Liver (tissue), 9 donors: Measurements from ENCODE around the gene DNAH6. TPM values are rescaled to one million over a fixed set of nuclear protein-coding genes. Genes with fewer than 3 reads are reported as not detected.

ENCODE experiments used
- DNase-seq: peaks from one replicate; pipeline ENCODE4 v3.0.0-alpha.2; 2017; ENCODE audit warnings: low spot score
- H3K27ac ChIP-seq, 2 donors: one replicate each; pipeline ENCODE4 v1.7.0; 2013; ENCODE audit warnings: inconsistent platforms in 2 of 2, low read length in 2 of 2, control low read depth in 1 of 2, low read depth in 1 of 2, mild to moderate bottlenecking in 1 of 2
- H3K27me3 ChIP-seq, 4 donors: one replicate each; pipeline versions ENCODE4 v1.6.1 to v1.7.0; 2013; ENCODE audit warnings: low read length in 3 of 4, inconsistent platforms in 1 of 4, mild to moderate bottlenecking in 1 of 4, moderate library complexity in 1 of 4; ENCODE audit not compliant: control insufficient read depth in 4 of 4, insufficient read depth in 4 of 4
- H3K36me3 ChIP-seq, 4 donors: one replicate each; pipeline versions ENCODE4 v1.6.1 to v1.7.0; 2013; ENCODE audit warnings: low read length in 3 of 4, mild to moderate bottlenecking in 3 of 4, low read depth in 1 of 4, moderate library complexity in 1 of 4; ENCODE audit not compliant: control insufficient read depth in 4 of 4, insufficient read depth in 3 of 4
- H3K4me1 ChIP-seq, 4 donors: one replicate each; pipeline versions ENCODE4 v1.6.1 to v1.7.0; 2013; ENCODE audit warnings: low read length in 3 of 4, mild to moderate bottlenecking in 3 of 4, moderate library complexity in 1 of 4; ENCODE audit not compliant: control insufficient read depth in 4 of 4, insufficient read depth in 4 of 4
- H3K4me3 ChIP-seq, 3 donors: one replicate each; pipeline versions ENCODE4 v1.6.1 to v1.7.0; 2013; ENCODE audit warnings: low read length in 3 of 3, control low read depth in 1 of 3, low read depth in 1 of 3, mild to moderate bottlenecking in 1 of 3
- H3K9ac ChIP-seq, 2 donors: one replicate each; pipeline ENCODE4 v1.7.0; 2013; ENCODE audit warnings: low read length in 2 of 2, mild to moderate bottlenecking in 2 of 2, moderate library complexity in 2 of 2, control low read depth in 1 of 2, low read depth in 1 of 2
- H3K9me3 ChIP-seq, 4 donors: one replicate each; pipeline versions ENCODE4 v1.6.1 to v1.7.0; 2013; ENCODE audit warnings: low read length in 3 of 4; ENCODE audit not compliant: control insufficient read depth in 4 of 4
- EGR1 ChIP-seq, 2 donors: IDR thresholded peaks; 2 replicates each; pipeline ENCODE4 v1.6.1; 2016 to 2018; ENCODE audit warnings: antibody characterized with exemption in 2 of 2, low read depth in 2 of 2
- FOXA1 ChIP-seq: IDR thresholded peaks from 2 replicates; pipeline ENCODE4 v1.6.1; 2016; ENCODE audit warnings: antibody characterized with exemption
- FOXA2 ChIP-seq: IDR thresholded peaks from 2 replicates; pipeline ENCODE4 v1.6.1; 2016; ENCODE audit warnings: antibody characterized with exemption
- GABPA ChIP-seq, 2 donors: IDR thresholded peaks in 1 of 2; conservative IDR thresholded peaks in 1 of 2; 2 replicates each; pipeline ENCODE4 v1.6.1; 2016; ENCODE audit warnings: antibody characterized with exemption in 2 of 2, mild to moderate bottlenecking in 1 of 2, moderate library complexity in 1 of 2
- HNF4A ChIP-seq, 2 donors: conservative IDR thresholded peaks; 2 replicates each; pipeline ENCODE4 v1.6.1; 2016; ENCODE audit warnings: antibody characterized with exemption in 2 of 2, mild to moderate bottlenecking in 2 of 2
- HNF4G ChIP-seq: IDR thresholded peaks from 2 replicates; pipeline ENCODE4 v1.6.1; 2016; ENCODE audit warnings: antibody characterized with exemption
- JUND ChIP-seq, 2 donors: IDR thresholded peaks; 2 replicates each; pipeline ENCODE4 v1.6.1; 2016; ENCODE audit warnings: antibody characterized with exemption in 2 of 2
- NR2F2 ChIP-seq: IDR thresholded peaks from 2 replicates; pipeline ENCODE4 v1.6.1; 2016; ENCODE audit warnings: antibody characterized with exemption
- RAD21 ChIP-seq, 2 donors: IDR thresholded peaks; 2 replicates each; pipeline ENCODE4 v1.6.1; 2016; ENCODE audit warnings: antibody characterized with exemption in 2 of 2, mild to moderate bottlenecking in 2 of 2
- RXRA ChIP-seq, 2 donors: IDR thresholded peaks; 2 replicates each; pipeline ENCODE4 v1.6.1; 2017 to 2018; ENCODE audit warnings: antibody characterized with exemption in 2 of 2, mild to moderate bottlenecking in 1 of 2
- SP1 ChIP-seq: IDR thresholded peaks from 2 replicates; pipeline ENCODE4 v1.6.1; 2018; ENCODE audit warnings: antibody characterized with exemption, mild to moderate bottlenecking
- TAF1 ChIP-seq: conservative IDR thresholded peaks from 2 replicates; pipeline ENCODE4 v1.6.1; 2016; ENCODE audit warnings: antibody characterized with exemption, mild to moderate bottlenecking
- YY1 ChIP-seq: IDR thresholded peaks from 2 replicates; pipeline ENCODE4 v1.6.1; 2016; ENCODE audit warnings: antibody characterized with exemption, mild to moderate bottlenecking
- WGBS: extraction: QIAGEN DNeasy Blood & Tissue Kit; methylation state at CpG from one replicate; pipeline ENCODE4 v1.1.7; 2013; 5-methylcytosine and 5-hydroxymethylcytosine counted together
- polyA plus RNA-seq, 2 donors: library from polyadenylated mRNA; stranded (reverse) in 1 of 2; unstranded in 1 of 2; fragments of 200-250 nt in 1 of 2; fragments of >200 nt in 1 of 2; fragmentation: Nextera tagmentation in 1 of 2; extraction: Ambion mirVana in 1 of 2; gene quantifications; one replicate each; pipeline versions ENCODE4 v1.2.1 to v1.2.3, GENCODE V29; 2013 to 2015
- total RNA-seq, 2 donors: library from RNA; depleted of rRNA; stranded (reverse); fragments of >200 nt; gene quantifications; one replicate each; pipeline ENCODE4 v1.2.3, GENCODE V29; 2014
- TF ChIP-seq, protein P1 (sequence below): IDR thresholded peaks from 2 replicates; pipeline ENCODE4 v1.6.1; 2016; ENCODE audit warnings: antibody characterized with exemption, mild to moderate bottlenecking
- TF ChIP-seq, protein P2 (sequence below): IDR thresholded peaks from 2 replicates; pipeline ENCODE4 v1.6.1; 2016; ENCODE audit warnings: antibody characterized with exemption
- TF ChIP-seq, protein P3 (sequence below): IDR thresholded peaks from 2 replicates; pipeline ENCODE4 v1.6.1; 2016; ENCODE audit warnings: antibody characterized with exemption
- TF ChIP-seq, protein P4 (sequence below): fragments of 150-350 bp; IDR thresholded peaks from 2 replicates; pipeline ENCODE4 v1.5.1; 2017; ENCODE audit warnings: improper control_type of control experiment, low read depth, low read length; ENCODE audit not compliant: missing input control
- TF ChIP-seq, protein P5 (sequence below): IDR thresholded peaks from 2 replicates; pipeline ENCODE4 v1.6.1; 2016; ENCODE audit warnings: antibody characterized with exemption
- donor health status: healthy.
- donor health status: healthy.
- donor health status: healthy.
- donor health status: healthy.
- donor health status: healthy.

The DNAH6 gene
- total and polyA plus RNA-seq, 4 donors, result 0.32 to 1.6 (median 0.59) TPM

DNA sequence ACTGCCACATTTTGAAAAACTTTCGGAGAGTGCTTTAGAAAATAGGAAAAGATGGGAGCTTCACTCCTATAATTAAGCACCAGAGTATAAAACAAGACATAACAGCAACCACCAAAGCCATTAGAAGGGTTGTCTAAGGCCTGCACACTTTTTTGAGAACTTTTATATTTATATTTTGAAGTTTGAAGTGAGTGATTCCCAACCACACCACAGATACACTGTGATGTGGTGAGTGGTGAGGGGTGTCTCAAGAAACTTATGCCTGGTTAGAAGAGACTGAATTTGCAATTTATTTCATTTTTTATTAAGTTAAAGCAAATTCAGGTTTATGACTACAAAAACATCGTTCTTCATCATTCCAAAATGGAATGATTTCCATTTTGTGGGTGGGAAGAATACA is 161.9 kb downstream of the DNAH6 start:
- Histone ChIP-seq H3K36me3 (peaks cover 0 to 8% (median 3%) of the 10 kb centered on the region in 4 donors), H3K4me1 (no peaks in the 10 kb centered on the region), H3K27me3 (no peaks in the 10 kb centered on the region), H3K27ac (no peak overlapping the region), H3K9ac (no peak overlapping the region), H3K4me3 (no peak overlapping the region), H3K9me3 (no peaks in the 10 kb centered on the region)
- no peak for DNase-seq
- 90% methylated on average over 2 of the region's 2 CpGs for WGBS
- TF ChIP-seq NR2F2, result no peak
- TF ChIP-seq, protein P1, sequence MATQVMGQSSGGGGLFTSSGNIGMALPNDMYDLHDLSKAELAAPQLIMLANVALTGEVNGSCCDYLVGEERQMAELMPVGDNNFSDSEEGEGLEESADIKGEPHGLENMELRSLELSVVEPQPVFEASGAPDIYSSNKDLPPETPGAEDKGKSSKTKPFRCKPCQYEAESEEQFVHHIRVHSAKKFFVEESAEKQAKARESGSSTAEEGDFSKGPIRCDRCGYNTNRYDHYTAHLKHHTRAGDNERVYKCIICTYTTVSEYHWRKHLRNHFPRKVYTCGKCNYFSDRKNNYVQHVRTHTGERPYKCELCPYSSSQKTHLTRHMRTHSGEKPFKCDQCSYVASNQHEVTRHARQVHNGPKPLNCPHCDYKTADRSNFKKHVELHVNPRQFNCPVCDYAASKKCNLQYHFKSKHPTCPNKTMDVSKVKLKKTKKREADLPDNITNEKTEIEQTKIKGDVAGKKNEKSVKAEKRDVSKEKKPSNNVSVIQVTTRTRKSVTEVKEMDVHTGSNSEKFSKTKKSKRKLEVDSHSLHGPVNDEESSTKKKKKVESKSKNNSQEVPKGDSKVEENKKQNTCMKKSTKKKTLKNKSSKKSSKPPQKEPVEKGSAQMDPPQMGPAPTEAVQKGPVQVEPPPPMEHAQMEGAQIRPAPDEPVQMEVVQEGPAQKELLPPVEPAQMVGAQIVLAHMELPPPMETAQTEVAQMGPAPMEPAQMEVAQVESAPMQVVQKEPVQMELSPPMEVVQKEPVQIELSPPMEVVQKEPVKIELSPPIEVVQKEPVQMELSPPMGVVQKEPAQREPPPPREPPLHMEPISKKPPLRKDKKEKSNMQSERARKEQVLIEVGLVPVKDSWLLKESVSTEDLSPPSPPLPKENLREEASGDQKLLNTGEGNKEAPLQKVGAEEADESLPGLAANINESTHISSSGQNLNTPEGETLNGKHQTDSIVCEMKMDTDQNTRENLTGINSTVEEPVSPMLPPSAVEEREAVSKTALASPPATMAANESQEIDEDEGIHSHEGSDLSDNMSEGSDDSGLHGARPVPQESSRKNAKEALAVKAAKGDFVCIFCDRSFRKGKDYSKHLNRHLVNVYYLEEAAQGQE, result no peak
- TF ChIP-seq, protein P2, sequence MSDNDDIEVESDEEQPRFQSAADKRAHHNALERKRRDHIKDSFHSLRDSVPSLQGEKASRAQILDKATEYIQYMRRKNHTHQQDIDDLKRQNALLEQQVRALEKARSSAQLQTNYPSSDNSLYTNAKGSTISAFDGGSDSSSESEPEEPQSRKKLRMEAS, result no peak
- TF ChIP-seq TAF1, result no peak
- TF ChIP-seq FOXA2, result no peak
- no peak for TF ChIP-seq SP1
- TF ChIP-seq, protein P3, sequence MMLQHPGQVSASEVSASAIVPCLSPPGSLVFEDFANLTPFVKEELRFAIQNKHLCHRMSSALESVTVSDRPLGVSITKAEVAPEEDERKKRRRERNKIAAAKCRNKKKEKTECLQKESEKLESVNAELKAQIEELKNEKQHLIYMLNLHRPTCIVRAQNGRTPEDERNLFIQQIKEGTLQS, result no peak
- no peak for TF ChIP-seq FOXA1
- no peak for TF ChIP-seq HNF4A (conservative IDR thresholded peaks at IDR 0.05)
- TF ChIP-seq HNF4G, result no peak
- TF ChIP-seq YY1, result no peak
- TF ChIP-seq RXRA (IDR thresholded peaks at IDR 0.05), result no peak
- TF ChIP-seq, protein P4, sequence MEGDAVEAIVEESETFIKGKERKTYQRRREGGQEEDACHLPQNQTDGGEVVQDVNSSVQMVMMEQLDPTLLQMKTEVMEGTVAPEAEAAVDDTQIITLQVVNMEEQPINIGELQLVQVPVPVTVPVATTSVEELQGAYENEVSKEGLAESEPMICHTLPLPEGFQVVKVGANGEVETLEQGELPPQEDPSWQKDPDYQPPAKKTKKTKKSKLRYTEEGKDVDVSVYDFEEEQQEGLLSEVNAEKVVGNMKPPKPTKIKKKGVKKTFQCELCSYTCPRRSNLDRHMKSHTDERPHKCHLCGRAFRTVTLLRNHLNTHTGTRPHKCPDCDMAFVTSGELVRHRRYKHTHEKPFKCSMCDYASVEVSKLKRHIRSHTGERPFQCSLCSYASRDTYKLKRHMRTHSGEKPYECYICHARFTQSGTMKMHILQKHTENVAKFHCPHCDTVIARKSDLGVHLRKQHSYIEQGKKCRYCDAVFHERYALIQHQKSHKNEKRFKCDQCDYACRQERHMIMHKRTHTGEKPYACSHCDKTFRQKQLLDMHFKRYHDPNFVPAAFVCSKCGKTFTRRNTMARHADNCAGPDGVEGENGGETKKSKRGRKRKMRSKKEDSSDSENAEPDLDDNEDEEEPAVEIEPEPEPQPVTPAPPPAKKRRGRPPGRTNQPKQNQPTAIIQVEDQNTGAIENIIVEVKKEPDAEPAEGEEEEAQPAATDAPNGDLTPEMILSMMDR, result no peak
- TF ChIP-seq, protein P5, sequence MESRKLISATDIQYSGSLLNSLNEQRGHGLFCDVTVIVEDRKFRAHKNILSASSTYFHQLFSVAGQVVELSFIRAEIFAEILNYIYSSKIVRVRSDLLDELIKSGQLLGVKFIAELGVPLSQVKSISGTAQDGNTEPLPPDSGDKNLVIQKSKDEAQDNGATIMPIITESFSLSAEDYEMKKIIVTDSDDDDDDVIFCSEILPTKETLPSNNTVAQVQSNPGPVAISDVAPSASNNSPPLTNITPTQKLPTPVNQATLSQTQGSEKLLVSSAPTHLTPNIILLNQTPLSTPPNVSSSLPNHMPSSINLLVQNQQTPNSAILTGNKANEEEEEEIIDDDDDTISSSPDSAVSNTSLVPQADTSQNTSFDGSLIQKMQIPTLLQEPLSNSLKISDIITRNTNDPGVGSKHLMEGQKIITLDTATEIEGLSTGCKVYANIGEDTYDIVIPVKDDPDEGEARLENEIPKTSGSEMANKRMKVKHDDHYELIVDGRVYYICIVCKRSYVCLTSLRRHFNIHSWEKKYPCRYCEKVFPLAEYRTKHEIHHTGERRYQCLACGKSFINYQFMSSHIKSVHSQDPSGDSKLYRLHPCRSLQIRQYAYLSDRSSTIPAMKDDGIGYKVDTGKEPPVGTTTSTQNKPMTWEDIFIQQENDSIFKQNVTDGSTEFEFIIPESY, result no peak

DNA sequence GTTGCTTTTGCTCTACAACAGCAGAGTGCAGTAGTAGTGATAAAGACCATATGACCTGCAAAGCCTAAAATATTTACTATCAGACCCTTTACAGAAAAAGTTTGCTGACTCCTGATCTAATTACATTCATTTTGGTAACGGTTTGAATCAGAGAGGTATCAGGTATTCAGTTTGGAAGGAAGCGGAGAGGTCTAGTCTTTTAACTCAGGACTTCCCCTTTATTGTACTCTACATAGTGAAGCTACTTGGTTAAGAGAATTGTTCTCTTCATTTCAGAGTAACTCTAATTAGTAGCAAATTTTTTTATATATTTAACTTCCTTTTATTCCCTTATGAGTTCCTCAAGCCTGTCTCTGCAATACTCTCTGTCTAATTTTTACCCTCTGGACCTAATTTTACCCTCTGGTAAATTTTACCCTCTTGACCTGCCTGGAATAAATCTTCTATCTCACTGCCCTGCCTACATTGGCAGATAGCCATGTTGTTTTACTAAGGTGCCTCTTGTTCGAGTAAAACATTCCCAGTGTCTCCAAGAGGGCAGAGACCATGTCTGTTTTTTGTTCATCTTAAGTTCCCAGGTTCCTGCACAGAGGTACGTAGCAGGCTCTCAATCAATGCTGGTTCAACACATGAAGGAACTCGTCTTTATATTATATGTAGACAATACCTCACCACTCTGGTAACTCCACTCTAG is 170.6 kb downstream of the DNAH6 start:
- WGBS, result 33% methylated on average over 5 of the region's 5 CpGs
- no peak for DNase-seq
- H3K27ac ChIP-seq, result no peak overlapping the region
- H3K4me3 ChIP-seq, result peak overlapping the region in 2 of 3 donors; percentile 27 to 39
- peak overlapping the region in 1 of 2 donors; percentile 36 for H3K9ac ChIP-seq
- no peaks in the 10 kb centered on the region for H3K27me3 ChIP-seq
- H3K9me3 ChIP-seq, result no peaks in the 10 kb centered on the region
- H3K36me3 ChIP-seq, result no peaks in the 10 kb centered on the region
- H3K4me1 ChIP-seq, result peaks cover 0 to 15% (median 9%) of the 10 kb centered on the region in 4 donors
- TF ChIP-seq FOXA1 (no peak), TAF1 (no peak), RXRA (IDR thresholded peaks at IDR 0.05) (peak; percentile 41 to 59), NR2F2 (peak; percentile 26), EGR1 (IDR thresholded peaks at IDR 0.05; ENCODE audit: low read depth in 2 of 2) (no peak), GABPA (IDR thresholded peaks at IDR 0.05 in 1 of 2, conservative IDR thresholded peaks at IDR 0.05 in 1 of 2) (no peak), JUND (IDR thresholded peaks at IDR 0.05) (peak; percentile 28 to 40), YY1 (peak; percentile 23), HNF4A (conservative IDR thresholded peaks at IDR 0.05) (peak; percentile 82 to 83), RAD21 (IDR thresholded peaks at IDR 0.05) (peak; percentile 24 to 37)
- TF ChIP-seq, protein P5, result no peak
- TF ChIP-seq, protein P4, result no peak
